ENCODE data around the gene MMUT.
"Not testable (repeated sequence)": the region's sequence is repeated elsewhere in the genome, so short reads cannot be mapped to it uniquely, and the experiment has no call there.

MMUT gene

GRCh38 chr6:49462927-49463611, at the start of gene MMUT, which contains the start of gene CENPQ:
MMUT (minus strand) TSS chr6:49463253; CDS start chr6:49459466, 3,787 bp downstream.
CENPQ (plus strand) TSS chr6:49463370; CDS start chr6:49470177, 6,807 bp downstream.
- H3K4me1 ChIP-seq (ENCODE audit: insufficient read depth, low read length) = peaks cover 26% of the 10 kb centered on the region
- peak within 1 kb of the TSS; percentile 71 for H3K27ac ChIP-seq (ENCODE audit: low read depth, low read length)
- H3K4me3 ChIP-seq (ENCODE audit: low read depth in 1 of 2, low read length in 2 of 2) = peak within 1 kb of the TSS; percentile 75 to 99
- H3K9ac ChIP-seq (ENCODE audit: low read length) = peak within 1 kb of the TSS; percentile 96
- no peaks in the 10 kb centered on the region for H3K27me3 ChIP-seq (ENCODE audit: control insufficient read depth in 1 of 2, insufficient read depth in 2 of 2, low read length in 2 of 2)
- no peaks in the 10 kb centered on the region for H3K9me3 ChIP-seq (ENCODE audit: low read length)
- H3K36me3 ChIP-seq (ENCODE audit: insufficient read depth, low read length) = peaks cover 3% of the 10 kb centered on the region

DNA sequence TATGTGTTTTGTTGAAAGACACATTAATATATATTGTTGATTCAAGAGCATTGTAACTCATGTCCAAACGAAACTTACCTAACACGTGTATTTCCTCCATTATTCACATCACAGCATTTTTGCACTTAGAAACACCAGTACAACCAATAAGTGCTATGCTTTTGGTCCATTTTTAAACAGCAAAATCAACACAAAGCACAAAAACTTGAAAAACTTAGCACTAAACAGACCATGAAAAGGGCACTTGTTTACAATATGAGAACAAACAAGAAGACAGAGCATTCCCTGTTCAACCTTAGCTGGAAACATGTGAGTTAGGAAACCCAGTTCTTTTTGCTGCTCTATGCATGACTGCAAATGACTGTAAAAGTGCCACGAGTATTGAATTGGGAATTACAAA, 46.3 kb upstream of the MMUT start:
- Histone ChIP-seq H3K27ac (ENCODE audit: low read depth, low read length) (no peak overlapping the region), H3K9me3 (ENCODE audit: low read length) (no peaks in the 10 kb centered on the region)

DNA sequence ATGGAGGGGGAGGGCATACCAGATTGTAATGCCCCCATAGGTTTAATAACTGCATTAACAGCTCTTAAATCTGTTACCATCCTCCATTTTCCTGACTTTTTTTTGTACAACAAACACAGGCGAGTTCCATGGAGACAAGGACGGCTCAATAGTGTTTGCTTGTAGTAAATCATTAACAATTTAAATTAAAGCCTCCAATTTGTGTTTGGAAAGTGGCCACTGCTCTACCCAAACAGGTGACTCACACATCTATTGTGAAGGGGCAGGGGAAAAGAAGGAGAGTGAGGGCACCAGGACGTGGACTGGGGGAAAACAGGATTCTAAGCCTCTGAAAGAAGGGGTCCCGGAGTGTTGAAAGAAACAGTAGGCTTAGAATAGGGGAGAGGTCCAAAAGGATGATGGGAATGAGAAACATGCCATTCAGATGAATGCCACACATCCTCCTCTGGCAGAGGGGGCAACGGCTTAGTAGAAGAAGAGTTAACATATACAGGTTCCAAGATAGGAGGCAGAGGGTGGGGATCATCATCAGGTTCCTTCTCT, 43.6 kb upstream of the MMUT start:
- Histone ChIP-seq H3K36me3 (ENCODE audit: insufficient read depth, low read length) (no peaks in the 10 kb centered on the region), H3K4me1 (ENCODE audit: insufficient read depth, low read length) (no peaks in the 10 kb centered on the region), H3K4me3 (ENCODE audit: low read depth in 1 of 2, low read length in 2 of 2) (no peak overlapping the region), H3K9me3 (ENCODE audit: low read length) (no peaks in the 10 kb centered on the region), H3K27ac (ENCODE audit: low read depth, low read length) (no peak overlapping the region), H3K9ac (ENCODE audit: low read length) (no peak overlapping the region), H3K27me3 (ENCODE audit: control insufficient read depth in 1 of 2, insufficient read depth in 2 of 2, low read length in 2 of 2) (no peaks in the 10 kb centered on the region)

More for the DNA sequence above, 46.3 kb upstream of the MMUT start:
- Histone ChIP-seq H3K4me3 (ENCODE audit: low read depth in 1 of 2, low read length in 2 of 2) (no peak overlapping the region), H3K36me3 (ENCODE audit: insufficient read depth, low read length) (no peaks in the 10 kb centered on the region), H3K9ac (ENCODE audit: low read length) (no peak overlapping the region), H3K27me3 (ENCODE audit: control insufficient read depth in 1 of 2, insufficient read depth in 2 of 2, low read length in 2 of 2) (no peaks in the 10 kb centered on the region), H3K4me1 (ENCODE audit: insufficient read depth, low read length) (no peaks in the 10 kb centered on the region)

GRCh38 chr6:49504666-49505065, 41.6 kb upstream of the MMUT start:
- no peak overlapping the region for H3K4me3 ChIP-seq (ENCODE audit: low read depth in 1 of 2, low read length in 2 of 2)
- no peaks in the 10 kb centered on the region for H3K9me3 ChIP-seq (ENCODE audit: low read length)
- no peaks in the 10 kb centered on the region for H3K36me3 ChIP-seq (ENCODE audit: insufficient read depth, low read length)
- H3K4me1 ChIP-seq (ENCODE audit: insufficient read depth, low read length) = no peaks in the 10 kb centered on the region
- no peak overlapping the region for H3K27ac ChIP-seq (ENCODE audit: low read depth, low read length)
- no peaks in the 10 kb centered on the region for H3K27me3 ChIP-seq (ENCODE audit: control insufficient read depth in 1 of 2, insufficient read depth in 2 of 2, low read length in 2 of 2)
- no peak overlapping the region for H3K9ac ChIP-seq (ENCODE audit: low read length)

GRCh38 chr6:49499623-49500022, 36.6 kb upstream of the MMUT start, which contains the start of gene GLYATL3:
GLYATL3 (plus strand) TSS chr6:49499923; CDS start chr6:49511991, 12,068 bp downstream.
- Histone ChIP-seq H3K27me3 (ENCODE audit: control insufficient read depth in 1 of 2, insufficient read depth in 2 of 2, low read length in 2 of 2) (no peaks in the 10 kb centered on the region), H3K4me3 (ENCODE audit: low read depth in 1 of 2, low read length in 2 of 2) (no peak within 1 kb of the TSS), H3K4me1 (ENCODE audit: insufficient read depth, low read length) (no peaks in the 10 kb centered on the region)

DNA sequence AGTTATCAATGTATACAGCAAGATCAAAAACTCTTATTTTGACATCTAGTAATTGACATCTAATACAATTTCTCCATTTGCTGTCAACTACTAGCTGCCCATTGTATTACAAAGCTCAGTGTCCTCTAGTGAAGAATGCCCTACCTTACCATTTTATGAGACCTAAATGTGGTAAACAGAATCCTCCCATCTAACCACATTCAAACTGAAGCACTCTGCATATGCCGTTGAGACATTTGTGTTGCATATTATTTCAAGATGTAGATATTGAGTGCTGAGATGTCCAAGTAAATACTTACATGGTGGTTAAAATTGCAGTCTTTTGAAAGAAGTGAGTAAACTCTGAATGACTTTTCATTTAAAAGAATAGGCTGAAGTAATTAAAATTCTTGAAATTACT, 36.1 kb upstream of the MMUT start:
- no peak overlapping the region for H3K4me3 ChIP-seq (ENCODE audit: low read depth in 1 of 2, low read length in 2 of 2)
- no peaks in the 10 kb centered on the region for H3K27me3 ChIP-seq (ENCODE audit: control insufficient read depth in 1 of 2, insufficient read depth in 2 of 2, low read length in 2 of 2)
- H3K9ac ChIP-seq (ENCODE audit: low read length) = no peak overlapping the region
- no peaks in the 10 kb centered on the region for H3K9me3 ChIP-seq (ENCODE audit: low read length)
- H3K27ac ChIP-seq (ENCODE audit: low read depth, low read length) = no peak overlapping the region
- H3K36me3 ChIP-seq (ENCODE audit: insufficient read depth, low read length) = no peaks in the 10 kb centered on the region
- H3K4me1 ChIP-seq (ENCODE audit: insufficient read depth, low read length) = no peaks in the 10 kb centered on the region

More at GRCh38 chr6:49499623-49500022, 36.6 kb upstream of the MMUT start, which contains the start of gene GLYATL3:
- no peaks in the 10 kb centered on the region for H3K9me3 ChIP-seq (ENCODE audit: low read length)
- H3K27ac ChIP-seq (ENCODE audit: low read depth, low read length) = no peak within 1 kb of the TSS
- H3K9ac ChIP-seq (ENCODE audit: low read length) = no peak within 1 kb of the TSS
- H3K36me3 ChIP-seq (ENCODE audit: insufficient read depth, low read length) = no peaks in the 10 kb centered on the region

DNA sequence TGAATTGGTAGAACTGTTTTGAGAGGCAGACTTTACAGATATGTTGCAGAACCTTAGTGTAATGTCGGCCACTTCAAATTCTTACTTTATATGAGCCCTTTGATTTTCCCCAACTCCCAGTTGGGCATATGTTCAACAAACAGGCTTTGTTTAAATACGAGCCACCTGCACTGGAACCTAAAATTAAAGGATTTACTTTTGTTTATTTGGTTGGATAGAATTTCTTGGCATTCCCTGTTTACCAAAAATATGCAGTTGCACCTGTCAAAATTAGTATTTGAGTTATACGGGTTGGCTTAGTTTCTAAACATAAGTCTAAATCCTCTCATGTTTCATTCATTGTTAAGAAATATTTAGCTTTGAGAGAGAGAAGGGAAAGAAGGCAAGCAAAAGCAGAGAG, 34.3 kb upstream of the MMUT start:
- Histone ChIP-seq H3K4me1 (ENCODE audit: insufficient read depth, low read length) (no peaks in the 10 kb centered on the region), H3K4me3 (ENCODE audit: low read depth in 1 of 2, low read length in 2 of 2) (no peak overlapping the region), H3K9ac (ENCODE audit: low read length) (no peak overlapping the region), H3K27me3 (ENCODE audit: control insufficient read depth in 1 of 2, insufficient read depth in 2 of 2, low read length in 2 of 2) (no peaks in the 10 kb centered on the region), H3K36me3 (ENCODE audit: insufficient read depth, low read length) (no peaks in the 10 kb centered on the region), H3K27ac (ENCODE audit: low read depth, low read length) (no peak overlapping the region), H3K9me3 (ENCODE audit: low read length) (no peaks in the 10 kb centered on the region)

DNA sequence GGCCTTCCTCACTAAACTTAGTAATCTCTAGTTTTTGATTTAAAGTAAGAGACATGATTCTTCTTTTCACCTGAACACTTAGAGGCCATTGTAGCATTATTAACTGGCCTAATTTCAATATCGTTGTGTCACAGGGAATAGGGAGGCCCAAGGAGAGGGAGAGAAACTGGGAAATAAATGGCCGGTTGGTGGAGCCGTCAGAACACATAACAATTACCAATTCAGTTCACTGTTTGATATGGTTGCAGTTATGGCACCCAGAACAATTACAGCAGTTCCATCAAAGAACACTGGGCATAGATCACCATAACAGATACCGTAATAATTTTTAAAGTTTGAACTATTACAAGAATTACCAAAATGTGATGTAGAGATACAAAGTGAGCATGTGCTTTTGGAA, 27.6 kb upstream of the MMUT start:
- Histone ChIP-seq H3K27ac (ENCODE audit: low read depth, low read length) (no peak overlapping the region), H3K9ac (ENCODE audit: low read length) (no peak overlapping the region), H3K9me3 (ENCODE audit: low read length) (no peaks in the 10 kb centered on the region), H3K27me3 (ENCODE audit: control insufficient read depth in 1 of 2, insufficient read depth in 2 of 2, low read length in 2 of 2) (no peaks in the 10 kb centered on the region), H3K4me3 (ENCODE audit: low read depth in 1 of 2, low read length in 2 of 2) (no peak overlapping the region), H3K4me1 (ENCODE audit: insufficient read depth, low read length) (no peaks in the 10 kb centered on the region), H3K36me3 (ENCODE audit: insufficient read depth, low read length) (peaks cover 20% of the 10 kb centered on the region)

DNA sequence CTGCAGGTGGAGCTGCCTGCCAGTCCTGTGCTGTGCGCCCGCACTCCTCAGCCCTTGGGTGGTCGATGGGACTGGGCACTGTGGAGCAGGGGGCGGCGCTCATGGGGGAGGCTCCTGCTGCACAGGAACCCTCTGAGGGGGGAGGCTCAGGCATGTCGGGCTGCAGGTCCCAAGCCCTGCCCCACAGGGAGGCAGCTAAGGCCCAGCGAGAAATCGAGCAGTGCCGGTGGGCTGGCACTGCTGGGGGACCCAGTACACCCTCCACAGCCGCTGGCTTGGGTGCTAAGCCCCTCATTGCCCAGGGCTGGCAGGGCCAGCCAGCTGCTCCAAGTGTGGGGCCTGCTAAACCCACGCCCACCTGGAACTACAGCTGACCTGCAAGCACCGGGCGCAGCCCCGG, 20.3 kb upstream of the MMUT start:
- H3K27ac ChIP-seq (ENCODE audit: low read depth, low read length); H3K4me1 ChIP-seq (ENCODE audit: insufficient read depth, low read length); H3K9ac ChIP-seq (ENCODE audit: low read length); H3K9me3 ChIP-seq (ENCODE audit: low read length); H3K4me3 ChIP-seq (ENCODE audit: low read depth in 1 of 2, low read length in 2 of 2); H3K27me3 ChIP-seq (ENCODE audit: control insufficient read depth in 1 of 2, insufficient read depth in 2 of 2, low read length in 2 of 2); H3K36me3 ChIP-seq (ENCODE audit: insufficient read depth, low read length): not testable (repeated sequence)

DNA sequence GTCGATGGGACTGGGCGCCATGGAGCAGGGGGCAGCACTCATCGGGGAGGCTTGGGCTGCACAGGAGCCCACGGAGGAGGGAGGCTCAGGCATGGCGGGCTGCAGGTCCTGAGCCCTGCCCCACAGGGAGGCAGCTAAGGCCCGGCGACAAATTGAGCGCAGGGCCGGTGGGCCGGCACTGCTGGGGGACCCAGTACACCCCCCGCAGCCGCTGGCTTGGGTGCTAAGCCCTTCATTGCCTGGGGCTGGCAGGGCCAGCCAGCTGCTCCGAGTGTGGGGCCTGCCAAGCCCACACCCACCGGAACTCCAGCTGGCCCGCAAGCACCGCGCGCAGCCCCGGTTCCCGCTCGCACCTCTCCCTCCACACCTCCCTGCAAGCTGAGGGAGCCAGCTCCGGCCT, 18.8 kb upstream of the MMUT start:
- not testable (repeated sequence) for H3K27me3 ChIP-seq (ENCODE audit: control insufficient read depth in 1 of 2, insufficient read depth in 2 of 2, low read length in 2 of 2); H3K36me3 ChIP-seq (ENCODE audit: insufficient read depth, low read length); H3K4me1 ChIP-seq (ENCODE audit: insufficient read depth, low read length); H3K9me3 ChIP-seq (ENCODE audit: low read length); H3K27ac ChIP-seq (ENCODE audit: low read depth, low read length); H3K9ac ChIP-seq (ENCODE audit: low read length); H3K4me3 ChIP-seq (ENCODE audit: low read depth in 1 of 2, low read length in 2 of 2)

- Histone ChIP-seq H3K27me3 (ENCODE audit: control insufficient read depth in 1 of 2, insufficient read depth in 2 of 2, low read length in 2 of 2) (no peaks in the 10 kb centered on the region), H3K4me3 (ENCODE audit: low read depth in 1 of 2, low read length in 2 of 2) (no peak overlapping the region), H3K4me1 (ENCODE audit: insufficient read depth, low read length) (no peaks in the 10 kb centered on the region), H3K9ac (ENCODE audit: low read length) (no peak overlapping the region), H3K9me3 (ENCODE audit: low read length) (no peaks in the 10 kb centered on the region), H3K27ac (ENCODE audit: low read depth, low read length) (no peak overlapping the region), H3K36me3 (ENCODE audit: insufficient read depth, low read length) (no peaks in the 10 kb centered on the region)
These were observed 16.4 kb upstream of the MMUT start for GRCh38 chr6:49479308-49479970.
